Keratinocyte (primary cell): ENCODE measurements around the gene BCAS1. TPM values are rescaled to one million over a fixed set of nuclear protein-coding genes. Genes with fewer than 3 reads are reported as not detected.
A peak's percentile ranks its signal among the peaks of the same experiment; 100 is the strongest.

Experiments
- DNase-seq: peaks from one replicate; pipeline ENCODE4 v3.0.0-alpha.2; 2011; ENCODE audit warnings: low read depth, missing footprints, low spot score
- FAIRE-seq: peaks from 2 replicates; lab custom pipeline; 2011; peaks lifted over from hg19 to GRCh38; lab: Jason Lieb, UNC
- H2AFZ ChIP-seq: 2 replicates; pipeline ENCODE4 v1.6.0; 2012; ENCODE audit warnings: low read length, control low read depth, inconsistent platforms; ENCODE audit not compliant: control insufficient read depth
- H3K27ac ChIP-seq: 2 replicates; pipeline ENCODE4 v1.5.1; 2011; ENCODE audit warnings: low read length; ENCODE audit not compliant: control insufficient read depth, insufficient read depth
- H3K27me3 ChIP-seq: 3 replicates; pipeline ENCODE4 v1.6.0; 2011; ENCODE audit warnings: low read length; ENCODE audit not compliant: control insufficient read depth, insufficient read depth; ENCODE audit errors: extremely low read depth
- H3K36me3 ChIP-seq, 2 experiments: 2 replicates in 1 of 2; 3 replicates in 1 of 2; pipeline ENCODE4 v1.5.1; 2011; ENCODE audit warnings: low read length in 2 of 2, mild to moderate bottlenecking in 1 of 2; ENCODE audit not compliant: control insufficient read depth in 2 of 2, insufficient read depth in 2 of 2; ENCODE audit errors: extremely low read depth in 1 of 2
- H3K4me1 ChIP-seq: 3 replicates; pipeline ENCODE4 v1.5.1; 2011; ENCODE audit warnings: low read length; ENCODE audit not compliant: control insufficient read depth, insufficient read depth; ENCODE audit errors: extremely low read depth
- H3K4me2 ChIP-seq: 3 replicates; pipeline ENCODE4 v1.6.0; 2011; ENCODE audit warnings: low read depth, low read length; ENCODE audit not compliant: control insufficient read depth, insufficient read depth; ENCODE audit errors: extremely low read depth
- H3K4me3 ChIP-seq, 3 experiments: fragments of 200-600 bp in 1 of 3; sonication (generic) in 1 of 3; 2 replicates in 2 of 3; 3 replicates in 1 of 3; pipeline ENCODE4 v1.5.1; 2011 to 2016; ENCODE audit warnings: low read length in 3 of 3, mild to moderate bottlenecking in 3 of 3, control low read depth in 2 of 3, inconsistent platforms in 1 of 3, low read depth in 1 of 3, mixed read lengths in 1 of 3, mixed run types in 1 of 3, moderate library complexity in 1 of 3; ENCODE audit not compliant: control insufficient read depth in 2 of 3, insufficient read depth in 2 of 3; ENCODE audit errors: extremely low read depth in 1 of 3
- H3K79me2 ChIP-seq: 2 replicates; pipeline ENCODE4 v1.6.0; 2012; ENCODE audit warnings: low read length; ENCODE audit not compliant: control insufficient read depth, insufficient read depth
- H3K9ac ChIP-seq: 3 replicates; pipeline ENCODE4 v1.6.0; 2011; ENCODE audit warnings: low read length; ENCODE audit not compliant: control insufficient read depth, insufficient read depth; ENCODE audit errors: extremely low read depth
- H3K9me1 ChIP-seq: 3 replicates; pipeline ENCODE4 v1.6.0; 2011; ENCODE audit warnings: low read length; ENCODE audit not compliant: control insufficient read depth, insufficient read depth; ENCODE audit errors: extremely low read depth
- H3K9me3 ChIP-seq: 2 replicates; pipeline ENCODE4 v1.5.1; 2012; ENCODE audit warnings: low read depth, low read length; ENCODE audit not compliant: control insufficient read depth
- H4K20me1 ChIP-seq: 3 replicates; pipeline ENCODE4 v1.6.0; 2011; ENCODE audit warnings: low read length; ENCODE audit not compliant: control insufficient read depth, insufficient read depth; ENCODE audit errors: extremely low read depth
- CTCF ChIP-seq, 3 experiments: IDR thresholded peaks in 1 of 3; conservative IDR thresholded peaks in 1 of 3; optimal IDR thresholded peaks in 1 of 3; 2 replicates in 2 of 3; 3 replicates in 1 of 3; pipeline versions ENCODE3 to v1.5.1; 2011; ENCODE audit warnings: low read length in 3 of 3, mild to moderate bottlenecking in 3 of 3, moderate library complexity in 2 of 3, control low read depth in 1 of 3, inconsistent platforms in 1 of 3; ENCODE audit not compliant: insufficient read depth in 2 of 3; ENCODE audit errors: extremely low read depth in 1 of 3
- EZH2 ChIP-seq: IDR thresholded peaks from one replicate; pipeline ENCODE4 v1.6.1; 2012; ENCODE audit warnings: inconsistent platforms, mild to moderate bottlenecking, low read length, moderate library complexity
- dilution Hi-C: fragments of 300-500 bp; cut with MboI; formaldehyde crosslinking; loops from one replicate; pipeline ENCODE4 v1.7.0; 2020; ENCODE audit warnings: low sequenced_read_pairs; ENCODE audit not compliant: extremely low pct_ligation_motif_present
- polyA plus RNA-seq, 5 experiments: library from polyadenylated mRNA; depleted of rRNA in 3 of 5; stranded (reverse) in 3 of 5; stranded (forward) in 1 of 5; unstranded in 1 of 5; fragments of >200 nt; gene quantifications; 1 replicate in 1 of 5; 2 replicates in 3 of 5; 3 replicates in 1 of 5; pipeline versions ENCODE4 v1.2.1 to v1.2.3, GENCODE V29; 2011 to 2012; ENCODE audit warnings: missing spikeins in 2 of 5, low read depth in 1 of 5, low replicate concordance in 1 of 5

The BCAS1 gene
- polyA plus RNA-seq, 1 donor (not counting 4 experiments of a cell fraction or from before 2014, with no cell fraction given), result not detected

DNA sequence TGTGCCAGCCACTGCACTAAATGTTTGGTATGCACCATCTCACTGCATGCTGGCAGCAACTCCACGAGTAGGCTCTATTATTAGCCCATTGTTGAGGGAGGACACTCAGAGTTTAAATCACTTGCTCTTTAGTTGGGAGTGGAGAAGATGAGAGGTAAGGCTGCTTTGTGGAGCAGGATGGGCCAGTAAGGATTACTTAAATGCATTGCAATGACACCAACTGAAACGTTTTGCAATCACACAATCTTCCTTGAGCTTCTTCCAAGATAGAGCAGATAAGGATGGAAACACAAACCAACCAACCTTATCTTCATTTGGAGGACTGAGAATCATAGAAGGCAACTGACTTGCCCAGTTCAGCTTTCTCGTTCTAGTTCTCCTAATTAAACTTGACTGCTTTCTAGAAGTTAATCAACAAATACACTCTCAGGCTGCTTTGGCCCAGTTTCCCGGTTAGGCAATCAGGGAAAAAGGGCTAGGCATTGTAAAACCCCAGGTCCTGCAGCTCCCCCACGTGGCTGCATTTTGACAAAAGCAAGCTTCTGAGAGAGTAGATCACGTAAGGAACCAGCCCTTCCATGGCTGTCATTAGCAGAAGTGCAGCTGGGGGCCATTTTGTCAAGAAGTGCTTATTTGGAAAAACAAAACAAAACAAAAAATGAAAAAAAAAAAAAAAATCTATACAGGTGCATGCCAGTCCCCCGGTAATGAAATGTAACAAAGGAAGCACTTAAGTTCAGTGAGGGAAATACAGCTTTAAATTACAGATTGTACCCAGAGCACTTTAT is 130.6 kb downstream of the BCAS1 start:
- Histone ChIP-seq H3K27ac (peak overlapping the region; percentile 59), H3K4me3 (no peak overlapping the region), H3K36me3 (no peaks in the 10 kb centered on the region), H4K20me1 (no peaks in the 10 kb centered on the region), H3K9me3 (no peaks in the 10 kb centered on the region), H3K27me3 (no peaks in the 10 kb centered on the region), H3K4me1 (peaks cover 18% of the 10 kb centered on the region), H3K9me1 (peaks cover 2% of the 10 kb centered on the region), H3K9ac (peak overlapping the region; percentile 9), H3K79me2 (no peaks in the 10 kb centered on the region), H3K4me2 (peak overlapping the region; percentile 27), H2AFZ (peak overlapping the region; percentile 90)
- TF ChIP-seq CTCF (optimal IDR thresholded peaks at IDR 0.05 in 1 of 3, IDR thresholded peaks at IDR 0.05 in 1 of 3, conservative IDR thresholded peaks at IDR 0.05 in 1 of 3; ENCODE audit: extremely low read depth in 1 of 3, insufficient read depth in 2 of 3, low read length in 3 of 3) (peak; percentile 64 to 83 (median 78)), EZH2 (no peak)
- DNase-seq (peak; percentile 75), FAIRE-seq (no peak)
- dilution Hi-C loops, result no loop called here

DNA sequence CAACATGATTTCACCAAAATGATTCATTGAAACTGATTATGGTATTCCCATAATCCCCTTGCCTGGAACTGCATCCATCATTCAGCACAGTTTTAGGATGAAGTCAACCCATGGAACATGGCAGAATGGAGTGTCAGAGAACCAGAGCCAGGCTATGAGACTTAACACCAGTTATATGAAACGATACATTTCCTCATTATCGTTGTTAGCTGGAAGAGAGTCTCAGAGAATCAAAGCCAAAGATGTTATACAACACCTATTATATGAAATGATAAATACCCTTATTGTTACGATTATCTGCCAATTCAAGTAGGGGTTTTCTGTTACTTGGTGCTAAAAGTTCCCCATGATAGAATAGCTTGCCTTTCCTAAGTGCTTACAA is 131.2 kb downstream of the BCAS1 start:
- Histone ChIP-seq H3K4me3 (no peak overlapping the region), H3K36me3 (no peaks in the 10 kb centered on the region), H3K9me1 (peaks cover 2% of the 10 kb centered on the region), H3K27me3 (no peaks in the 10 kb centered on the region), H3K9me3 (no peaks in the 10 kb centered on the region), H3K4me2 (peak overlapping the region; percentile 27), H3K27ac (peak overlapping the region; percentile 59), H3K79me2 (no peaks in the 10 kb centered on the region), H2AFZ (peak overlapping the region; percentile 90), H3K4me1 (peaks cover 22% of the 10 kb centered on the region), H4K20me1 (no peaks in the 10 kb centered on the region), H3K9ac (no peak overlapping the region)
- DNase-seq (no peak), FAIRE-seq (no peak)
- dilution Hi-C loops, result no loop called here
- no peak for TF ChIP-seq EZH2
- TF ChIP-seq CTCF (optimal IDR thresholded peaks at IDR 0.05 in 1 of 3, IDR thresholded peaks at IDR 0.05 in 1 of 3, conservative IDR thresholded peaks at IDR 0.05 in 1 of 3; ENCODE audit: extremely low read depth in 1 of 3, insufficient read depth in 2 of 3, low read length in 3 of 3), result no peak
